A549 (cell line): ENCODE data around the gene ADARB2. TPM values are rescaled to one million over a fixed set of nuclear protein-coding genes. Genes with fewer than 3 reads are reported as not detected.

ENCODE experiments used
- ATAC-seq, 2 experiments: fragments of 200-7000 bp in 1 of 2; fragments of >200 bp in 1 of 2; cut with Nextera tagmentation in 1 of 2; cut with Tn5 transposase in 1 of 2; 3 replicates each; pipeline versions ENCODE4 v1.8.0 to v1.9.1; 2018 to 2020; ENCODE audit warnings: mild to moderate bottlenecking in 1 of 2, moderate library complexity in 1 of 2
- CTCF ChIA-PET: fragments of 300-600 bp; sonication (Branson Sonifier 250); formaldehyde crosslinking; extraction: SDS; loops from one replicate; lab custom pipeline; 2021; ENCODE audit warnings: antibody characterized with exemption, inconsistent platforms; lab: Yijun Ruan, JAX
- POLR2A ChIA-PET: fragments of 350-600 bp; formaldehyde crosslinking; extraction: SDS; loops from one replicate; lab custom pipeline; 2021; ENCODE audit warnings: antibody characterized with exemption, inconsistent platforms; lab: Yijun Ruan, JAX
- DNase-seq, 2 experiments: peaks; one replicate each; pipeline versions ENCODE4 v3.0.0 to v3.0.0-alpha.2; 2011 to 2016; ENCODE audit warnings: low read depth in 1 of 2, low spot score in 1 of 2
- FAIRE-seq: peaks from 2 replicates; lab custom pipeline; 2011; peaks lifted over from hg19 to GRCh38; lab: Jason Lieb, UNC
- H3K27ac ChIP-seq, 2 experiments: fragments of >200 bp; sonication (Bioruptor Twin); formaldehyde crosslinking; 3 replicates each; pipeline ENCODE4 v1.5.1; 2016 to 2017
- H3K4me1 ChIP-seq: fragments of >200 bp; sonication (Bioruptor Twin); formaldehyde crosslinking; 3 replicates; pipeline ENCODE4 v1.6.1; 2016
- H3K4me2 ChIP-seq: fragments of >200 bp; sonication (Bioruptor Twin); formaldehyde crosslinking; 3 replicates; pipeline ENCODE4 v1.6.1; 2016
- H3K4me3 ChIP-seq: fragments of >200 bp; sonication (Bioruptor Twin); formaldehyde crosslinking; 3 replicates; pipeline ENCODE4 v1.5.1; 2016
- H3K9me3 ChIP-seq: fragments of >200 bp; sonication (Bioruptor Twin); formaldehyde crosslinking; 3 replicates; pipeline ENCODE4 v1.6.1; 2016
- CHD4 ChIP-seq: fragments of 200-600 bp; sonication (generic); IDR thresholded peaks from 2 replicates; pipeline ENCODE4 v1.6.1; 2016; ENCODE audit warnings: antibody characterized with exemption, mild to moderate bottlenecking, borderline replicate concordance
- EHMT2 ChIP-seq: fragments of 200-600 bp; sonication (generic); IDR thresholded peaks from 2 replicates; pipeline ENCODE4 v1.6.1; 2016; ENCODE audit warnings: antibody characterized with exemption, low read depth, mild to moderate bottlenecking, moderate library complexity
- FOSB ChIP-seq: fragments of 250-450 bp; sonication (Bioruptor Pico); IDR thresholded peaks from 2 replicates; pipeline ENCODE4 v1.5.0; 2020; ENCODE audit warnings: mild to moderate bottlenecking, moderate library complexity
- GATA3 ChIP-seq: IDR thresholded peaks from 2 replicates; pipeline ENCODE4 v1.6.1; 2012; ENCODE audit warnings: borderline replicate concordance
- HOXB13 ChIP-seq: fragments of 250-450 bp; sonication (Bioruptor Pico); IDR thresholded peaks from 2 replicates; pipeline ENCODE4 v1.5.0; 2020; ENCODE audit warnings: low read depth, mild to moderate bottlenecking, moderate library complexity
- HOXB5 ChIP-seq: fragments of 250-450 bp; sonication (Bioruptor Pico); IDR thresholded peaks from 2 replicates; pipeline ENCODE4 v1.5.0; 2020; ENCODE audit warnings: mild to moderate bottlenecking, moderate library complexity
- JUNB ChIP-seq: fragments of >200 bp; sonication (Bioruptor Twin); formaldehyde crosslinking; IDR thresholded peaks from 2 replicates; pipeline ENCODE4 v1.6.1; 2016
- MAFK ChIP-seq: fragments of 450-650 bp; IDR thresholded peaks from 2 replicates; pipeline ENCODE4 v1.6.1; 2014; ENCODE audit not compliant: partially characterized antibody
- NPAS2 ChIP-seq: fragments of 250-450 bp; sonication (Bioruptor Pico); IDR thresholded peaks from 2 replicates; pipeline ENCODE4 v1.8.0; 2022; ENCODE audit warnings: mild to moderate bottlenecking, moderate library complexity, borderline replicate concordance
- NR3C1 ChIP-seq: fragments of >200 bp; sonication (Bioruptor Twin); formaldehyde crosslinking; IDR thresholded peaks from 3 replicates; pipeline ENCODE4 v1.6.1; 2017
- POLR2AphosphoS2 ChIP-seq: conservative IDR thresholded peaks from 2 replicates; pipeline ENCODE4 v1.6.1; 2012; ENCODE audit warnings: low read length, improper control_type of control experiment, inconsistent platforms
- RFX5 ChIP-seq: fragments of 450-650 bp; IDR thresholded peaks from 2 replicates; pipeline ENCODE4 v1.7.1; 2014; ENCODE audit warnings: antibody characterized with exemption, mild to moderate bottlenecking, moderate library complexity
- SREBF2 ChIP-seq: fragments of 450-650 bp; IDR thresholded peaks from 2 replicates; pipeline ENCODE4 v1.6.1; 2014; ENCODE audit warnings: mild to moderate bottlenecking, moderate library complexity
- TFCP2L1 ChIP-seq: fragments of 250-450 bp; sonication (Bioruptor Pico); IDR thresholded peaks from 2 replicates; pipeline ENCODE4 v1.5.0; 2021; ENCODE audit warnings: mild to moderate bottlenecking
- ZC3H11A ChIP-seq: fragments of 450-650 bp; IDR thresholded peaks from 2 replicates; pipeline ENCODE4 v1.6.1; 2014; ENCODE audit warnings: antibody characterized with exemption, mild to moderate bottlenecking
- ZFP36 ChIP-seq: fragments of 450-650 bp; IDR thresholded peaks from 2 replicates; pipeline ENCODE4 v1.6.1; 2014; ENCODE audit warnings: borderline replicate concordance; ENCODE audit not compliant: partially characterized antibody
- WGBS: methylation state at CpG from one replicate; pipeline ENCODE4 v1.1.6; 2017; ENCODE audit errors: missing lambda C conversion rate; 5-methylcytosine and 5-hydroxymethylcytosine counted together
- polyA plus RNA-seq, 4 experiments: library from polyadenylated mRNA; depleted of rRNA in 3 of 4; stranded (reverse); fragments of >200 nt; fragmentation: RNase III in 1 of 4; extraction: RNeasy Plus Mini Kit Qiagen cat#74134 plus additional on column Dnase treatment in 1 of 4; gene quantifications; 2 replicates in 3 of 4; 3 replicates in 1 of 4; pipeline ENCODE4 v1.2.3, GENCODE V29; 2011 to 2017
- TF ChIP-seq, protein P1 (sequence below): fragments of >200 bp; sonication (Bioruptor Twin); formaldehyde crosslinking; IDR thresholded peaks from 2 replicates; pipeline ENCODE4 v1.6.1; 2016
- TF ChIP-seq, protein P2 (sequence below): fragments of 200-600 bp; sonication (generic); IDR thresholded peaks from 2 replicates; pipeline ENCODE4 v1.6.1; 2016; ENCODE audit warnings: antibody characterized with exemption, mild to moderate bottlenecking, moderate library complexity
- TF ChIP-seq, protein P3 (sequence below): fragments of >200 bp; sonication (Bioruptor Twin); formaldehyde crosslinking; IDR thresholded peaks from 3 replicates; pipeline ENCODE4 v1.6.1; 2016
- TF ChIP-seq, protein P4 (sequence below): fragments of 250-450 bp; sonication (Bioruptor Pico); IDR thresholded peaks from 2 replicates; pipeline ENCODE4 v1.5.0; 2020; ENCODE audit warnings: low read depth, mild to moderate bottlenecking, moderate library complexity

ADARB2 gene
- polyA plus RNA-seq, 2 of the 4 experiments (the other 2 are of a cell fraction): not detected

DNA sequence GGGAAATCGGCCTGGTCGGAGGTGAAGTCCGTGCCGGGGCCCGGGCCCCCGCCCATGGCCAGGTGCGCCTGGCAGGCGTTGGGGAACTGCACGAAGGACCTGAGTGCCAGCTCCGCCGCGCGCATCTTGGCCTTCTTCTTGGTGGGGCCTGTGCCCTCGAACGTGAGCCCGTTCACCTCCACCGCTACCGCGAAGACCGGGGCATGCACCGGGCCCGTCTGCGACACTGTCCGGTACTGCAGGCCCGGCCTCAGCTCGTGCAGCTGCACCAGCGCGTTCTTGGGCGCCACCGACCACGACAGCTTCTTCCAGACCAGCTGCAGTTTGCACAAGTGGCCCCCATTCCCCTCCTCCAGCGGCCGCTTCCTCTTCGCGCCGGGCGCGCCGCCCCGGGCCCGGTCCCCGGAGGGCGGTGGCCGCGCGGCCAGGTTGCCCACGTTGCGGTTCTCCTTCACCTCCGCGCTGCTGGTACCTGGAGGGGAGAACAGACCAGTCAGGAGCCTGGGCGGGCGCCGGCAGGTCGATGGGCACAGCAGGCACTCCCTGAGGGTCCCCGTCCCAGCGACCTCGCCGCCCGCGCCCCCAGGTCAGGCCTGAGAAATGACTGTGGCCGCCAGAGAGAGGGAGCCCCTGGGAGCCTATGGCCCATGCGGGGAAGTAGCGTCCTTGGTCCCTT lies 373.7 kb downstream of the ADARB2 start:
- no peak for FAIRE-seq
- Histone ChIP-seq H3K4me3 (no peak overlapping the region), H3K4me1 (no peaks in the 10 kb centered on the region), H3K4me2 (no peak overlapping the region), H3K9me3 (no peaks in the 10 kb centered on the region), H3K27ac (no peak overlapping the region)
- no peak for DNase-seq
- no peak for ATAC-seq
- ChIA-PET POLR2A (no interaction called here), CTCF (no interaction called here)
- TF ChIP-seq, protein P1, sequence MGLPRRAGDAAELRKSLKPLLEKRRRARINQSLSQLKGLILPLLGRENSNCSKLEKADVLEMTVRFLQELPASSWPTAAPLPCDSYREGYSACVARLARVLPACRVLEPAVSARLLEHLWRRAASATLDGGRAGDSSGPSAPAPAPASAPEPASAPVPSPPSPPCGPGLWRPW: no peak
- TF ChIP-seq CHD4 (no peak), FOSB (CRISPR knock-in tag) (no peak), EHMT2 (no peak), NPAS2 (no peak), RFX5 (no peak), MAFK (no peak), TFCP2L1 (CRISPR knock-in tag) (no peak), NR3C1 (no peak), ZC3H11A (no peak), GATA3 (no peak), SREBF2 (no peak), POLR2AphosphoS2 (no peak), ZFP36 (no peak)
- TF ChIP-seq, protein P2, sequence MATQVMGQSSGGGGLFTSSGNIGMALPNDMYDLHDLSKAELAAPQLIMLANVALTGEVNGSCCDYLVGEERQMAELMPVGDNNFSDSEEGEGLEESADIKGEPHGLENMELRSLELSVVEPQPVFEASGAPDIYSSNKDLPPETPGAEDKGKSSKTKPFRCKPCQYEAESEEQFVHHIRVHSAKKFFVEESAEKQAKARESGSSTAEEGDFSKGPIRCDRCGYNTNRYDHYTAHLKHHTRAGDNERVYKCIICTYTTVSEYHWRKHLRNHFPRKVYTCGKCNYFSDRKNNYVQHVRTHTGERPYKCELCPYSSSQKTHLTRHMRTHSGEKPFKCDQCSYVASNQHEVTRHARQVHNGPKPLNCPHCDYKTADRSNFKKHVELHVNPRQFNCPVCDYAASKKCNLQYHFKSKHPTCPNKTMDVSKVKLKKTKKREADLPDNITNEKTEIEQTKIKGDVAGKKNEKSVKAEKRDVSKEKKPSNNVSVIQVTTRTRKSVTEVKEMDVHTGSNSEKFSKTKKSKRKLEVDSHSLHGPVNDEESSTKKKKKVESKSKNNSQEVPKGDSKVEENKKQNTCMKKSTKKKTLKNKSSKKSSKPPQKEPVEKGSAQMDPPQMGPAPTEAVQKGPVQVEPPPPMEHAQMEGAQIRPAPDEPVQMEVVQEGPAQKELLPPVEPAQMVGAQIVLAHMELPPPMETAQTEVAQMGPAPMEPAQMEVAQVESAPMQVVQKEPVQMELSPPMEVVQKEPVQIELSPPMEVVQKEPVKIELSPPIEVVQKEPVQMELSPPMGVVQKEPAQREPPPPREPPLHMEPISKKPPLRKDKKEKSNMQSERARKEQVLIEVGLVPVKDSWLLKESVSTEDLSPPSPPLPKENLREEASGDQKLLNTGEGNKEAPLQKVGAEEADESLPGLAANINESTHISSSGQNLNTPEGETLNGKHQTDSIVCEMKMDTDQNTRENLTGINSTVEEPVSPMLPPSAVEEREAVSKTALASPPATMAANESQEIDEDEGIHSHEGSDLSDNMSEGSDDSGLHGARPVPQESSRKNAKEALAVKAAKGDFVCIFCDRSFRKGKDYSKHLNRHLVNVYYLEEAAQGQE: no peak
- TF ChIP-seq, protein P3, sequence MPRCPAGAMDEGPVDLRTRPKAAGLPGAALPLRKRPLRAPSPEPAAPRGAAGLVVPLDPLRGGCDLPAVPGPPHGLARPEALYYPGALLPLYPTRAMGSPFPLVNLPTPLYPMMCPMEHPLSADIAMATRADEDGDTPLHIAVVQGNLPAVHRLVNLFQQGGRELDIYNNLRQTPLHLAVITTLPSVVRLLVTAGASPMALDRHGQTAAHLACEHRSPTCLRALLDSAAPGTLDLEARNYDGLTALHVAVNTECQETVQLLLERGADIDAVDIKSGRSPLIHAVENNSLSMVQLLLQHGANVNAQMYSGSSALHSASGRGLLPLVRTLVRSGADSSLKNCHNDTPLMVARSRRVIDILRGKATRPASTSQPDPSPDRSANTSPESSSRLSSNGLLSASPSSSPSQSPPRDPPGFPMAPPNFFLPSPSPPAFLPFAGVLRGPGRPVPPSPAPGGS: no peak
- TF ChIP-seq, protein P4, sequence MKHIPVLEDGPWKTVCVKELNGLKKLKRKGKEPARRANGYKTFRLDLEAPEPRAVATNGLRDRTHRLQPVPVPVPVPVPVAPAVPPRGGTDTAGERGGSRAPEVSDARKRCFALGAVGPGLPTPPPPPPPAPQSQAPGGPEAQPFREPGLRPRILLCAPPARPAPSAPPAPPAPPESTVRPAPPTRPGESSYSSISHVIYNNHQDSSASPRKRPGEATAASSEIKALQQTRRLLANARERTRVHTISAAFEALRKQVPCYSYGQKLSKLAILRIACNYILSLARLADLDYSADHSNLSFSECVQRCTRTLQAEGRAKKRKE (CRISPR knock-in tag): no peak
- WGBS: 81% methylated on average over 41 of the region's 63 CpGs

DNA sequence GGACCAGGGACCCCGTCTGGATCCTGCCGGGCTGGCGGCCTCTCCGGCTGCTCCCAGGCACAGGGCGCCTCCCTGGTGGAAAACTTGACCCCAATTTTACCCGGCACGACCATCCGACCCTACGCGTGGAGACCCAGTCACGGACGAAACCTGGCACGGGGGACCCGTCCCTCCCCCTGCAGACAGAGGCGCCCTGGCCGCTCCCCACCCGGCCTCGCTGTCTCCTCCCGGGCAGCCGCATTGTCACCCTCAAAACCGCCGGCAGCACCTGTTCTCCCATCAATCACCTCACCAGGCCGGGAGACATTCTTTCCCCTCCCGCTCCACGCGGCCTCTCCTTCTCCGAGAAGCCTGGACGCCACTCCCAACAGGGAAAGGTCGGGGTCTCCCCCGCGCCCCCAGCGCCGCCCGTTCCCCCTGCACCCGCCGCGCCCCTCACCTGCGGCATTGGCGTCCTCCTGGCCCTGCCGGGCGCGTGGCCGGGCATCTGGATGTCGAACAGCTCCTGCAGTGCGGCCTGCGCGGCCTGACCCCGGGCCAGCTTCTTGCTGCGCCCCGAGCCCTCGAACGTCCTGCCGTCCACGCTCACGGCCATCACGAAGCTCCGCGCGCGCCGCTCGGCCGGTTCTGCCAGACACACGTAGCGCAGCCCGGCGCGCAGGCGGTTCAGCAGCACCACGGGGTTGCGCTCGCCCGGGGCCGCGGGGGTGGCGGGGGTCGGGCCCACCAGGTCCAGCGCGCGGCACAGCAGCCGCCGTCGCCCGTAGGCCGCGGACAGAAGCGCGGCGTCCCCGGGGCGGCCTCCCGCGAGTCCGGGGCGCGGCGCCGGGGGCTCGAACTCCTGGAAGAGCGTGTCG lies 374.5 kb downstream of the ADARB2 start:
- TF ChIP-seq JUNB (no peak), HOXB13 (CRISPR knock-in tag) (no peak), HOXB5 (no peak)
- no peak for DNase-seq
- FAIRE-seq: no peak
- H3K4me1 ChIP-seq: no peaks in the 10 kb centered on the region
- no peak overlapping the region for H3K27ac ChIP-seq
- WGBS: 82% methylated on average over 84 of the region's 101 CpGs
- H3K4me2 ChIP-seq: no peak overlapping the region
- CTCF ChIA-PET: no interaction called here
- H3K9me3 ChIP-seq: no peaks in the 10 kb centered on the region
- no peak overlapping the region for H3K4me3 ChIP-seq
- POLR2A ChIA-PET: no interaction called here
- no peak for ATAC-seq
